CD4-positive, alpha-beta T cell treated with Interleukin-6 for 4 hours (primary cell): ENCODE data around the gene SKAP2.
A peak's percentile ranks its signal among the peaks of the same experiment; 100 is the strongest.

Source experiments
- DNase-seq: peaks from one replicate; pipeline ENCODE4 v3.0.0-alpha.2; 2020; ENCODE audit warnings: mixed read lengths

The SKAP2 gene

GRCh38 chr7:26691406-26691805 is 173.0 kb downstream of the SKAP2 start:
- DNase-seq = no peak

GRCh38 chr7:26690135-26690805 is 174.1 kb downstream of the SKAP2 start:
- DNase-seq = no peak

- no peak for DNase-seq
These were observed 175.4 kb downstream of the SKAP2 start for GRCh38 chr7:26688936-26689506.

- DNase-seq = no peak
These were observed 176.0 kb downstream of the SKAP2 start for GRCh38 chr7:26688388-26688787.

GRCh38 chr7:26687032-26687431 is 177.4 kb downstream of the SKAP2 start:
- no peak for DNase-seq

GRCh38 chr7:26686448-26686981 is 177.9 kb downstream of the SKAP2 start:
- peak; percentile 3 for DNase-seq

GRCh38 chr7:26685606-26686005 is 178.8 kb downstream of the SKAP2 start:
- DNase-seq = no peak

- DNase-seq = no peak
These were observed 179.9 kb downstream of the SKAP2 start for GRCh38 chr7:26684447-26684846.

GRCh38 chr7:26683277-26683676 is 181.1 kb downstream of the SKAP2 start:
- no peak for DNase-seq

- peak; percentile 5 for DNase-seq
These were observed 182.5 kb downstream of the SKAP2 start for GRCh38 chr7:26681819-26682418.

GRCh38 chr7:26680587-26680986 is 183.8 kb downstream of the SKAP2 start:
- DNase-seq = no peak

GRCh38 chr7:26675143-26675887 is 189.1 kb downstream of the SKAP2 start:
- DNase-seq = no peak

GRCh38 chr7:26673858-26674257 is 190.5 kb downstream of the SKAP2 start:
- no peak for DNase-seq

GRCh38 chr7:26673271-26673670 is 191.1 kb downstream of the SKAP2 start:
- DNase-seq = no peak

- DNase-seq = no peak
These were observed 193.5 kb downstream of the SKAP2 start for GRCh38 chr7:26670841-26671240.

- DNase-seq = no peak
These were observed 194.1 kb downstream of the SKAP2 start for GRCh38 chr7:26670290-26670689.

- DNase-seq = no peak
These were observed 195.6 kb downstream of the SKAP2 start for GRCh38 chr7:26668821-26669220.

- peak; percentile 58 for DNase-seq
These were observed 196.8 kb downstream of the SKAP2 start for GRCh38 chr7:26667514-26668133.

- peak; percentile 50 for DNase-seq
These were observed 199.5 kb downstream of the SKAP2 start for GRCh38 chr7:26664735-26665416.

GRCh38 chr7:26664274-26664673 is 200.1 kb downstream of the SKAP2 start:
- DNase-seq = no peak

- no peak for DNase-seq
These were observed 200.5 kb downstream of the SKAP2 start for GRCh38 chr7:26663874-26664273.

GRCh38 chr7:26662646-26663045 is 201.7 kb downstream of the SKAP2 start:
- DNase-seq = no peak
